GM18498 (cell line): ENCODE results near the gene SPATA31C1.
"Not testable (repeated sequence)": the region's sequence is repeated elsewhere in the genome, so short reads cannot be mapped to it uniquely, and the experiment has no call there.

Source experiments
- ATAC-seq: cut with Tn5 transposase; IDR thresholded peaks from one replicate; pipeline ENCODE4 v1.9.1; 2021; ENCODE audit warnings: mild to moderate bottlenecking, moderate library complexity; ENCODE audit not compliant: unreplicated experiment

Gene SPATA31C1

GRCh38 chr9:87917662-87918061, at the start of gene SPATA31C1:
Gene SPATA31C1 (plus strand): TSS chr9:87917962.
- not testable (repeated sequence) for ATAC-seq

GRCh38 chr9:87868175-87868574, 49.6 kb upstream of the SPATA31C1 start:
- no peak for ATAC-seq

GRCh38 chr9:87868635-87869034, 49.1 kb upstream of the SPATA31C1 start:
- no peak for ATAC-seq

GRCh38 chr9:87869082-87869481, 48.7 kb upstream of the SPATA31C1 start:
- ATAC-seq = no peak

GRCh38 chr9:87871425-87872078, 46.2 kb upstream of the SPATA31C1 start:
- ATAC-seq = no peak

GRCh38 chr9:87872079-87872624, 45.6 kb upstream of the SPATA31C1 start:
- ATAC-seq = no peak

- ATAC-seq = no peak
Measured at GRCh38 chr9:87873607-87874303, 44.0 kb upstream of the SPATA31C1 start.

GRCh38 chr9:87874304-87874623, 43.5 kb upstream of the SPATA31C1 start:
- no peak for ATAC-seq

GRCh38 chr9:87875060-87875459, 42.7 kb upstream of the SPATA31C1 start:
- no peak for ATAC-seq

- ATAC-seq = no peak
Measured at GRCh38 chr9:87875831-87876545, 41.8 kb upstream of the SPATA31C1 start.

GRCh38 chr9:87876708-87877107, 41.1 kb upstream of the SPATA31C1 start:
- ATAC-seq = no peak

GRCh38 chr9:87878989-87879511, 38.7 kb upstream of the SPATA31C1 start:
- no peak for ATAC-seq

- ATAC-seq = no peak
Measured at GRCh38 chr9:87880116-87880515, 37.6 kb upstream of the SPATA31C1 start.

- ATAC-seq = no peak
Measured at GRCh38 chr9:87880683-87881082, 37.1 kb upstream of the SPATA31C1 start.

- no peak for ATAC-seq
Measured at GRCh38 chr9:87882627-87883026, 35.1 kb upstream of the SPATA31C1 start, which contains the start of gene SPATA31E1. Gene SPATA31E1 (plus strand): TSS chr9:87882877. CDS start chr9:87882892, 15 bp downstream.

- no peak for ATAC-seq
Measured at GRCh38 chr9:87883274-87883673, 34.5 kb upstream of the SPATA31C1 start.

GRCh38 chr9:87883990-87884389, 33.8 kb upstream of the SPATA31C1 start:
- no peak for ATAC-seq

GRCh38 chr9:87884578-87885459, 32.9 kb upstream of the SPATA31C1 start:
- no peak for ATAC-seq

- ATAC-seq = no peak
Measured at GRCh38 chr9:87885484-87886189, 32.1 kb upstream of the SPATA31C1 start.
